OCI-LY1 (cell line): Measurements from ENCODE around the gene LMBR1.
"Not testable (repeated sequence)": the region's sequence is repeated elsewhere in the genome, so short reads cannot be mapped to it uniquely, and the experiment has no call there.

Source experiments
- H2AFZ ChIP-seq: fragments of 200-600 bp; sonication (generic), shearing (Covaris generic); 2 replicates; pipeline ENCODE4 v1.6.0; 2014; ENCODE audit warnings: antibody characterized with exemption, mild to moderate bottlenecking, low read length
- H3F3A ChIP-seq: fragments of 200-600 bp; sonication (generic), shearing (Covaris generic); 2 replicates; pipeline ENCODE4 v1.6.0; 2014; ENCODE audit warnings: mild to moderate bottlenecking, antibody characterized with exemption, low read length, moderate library complexity; ENCODE audit not compliant: insufficient read depth
- H3K27ac ChIP-seq: fragments of 200-600 bp; sonication (generic); 2 replicates; pipeline ENCODE4 v1.5.1; 2014; ENCODE audit warnings: low read length, mixed run types, mild to moderate bottlenecking, low read depth; ENCODE audit not compliant: poor library complexity, severe bottlenecking
- H3K27me3 ChIP-seq: fragments of 200-600 bp; sonication (generic); 2 replicates; pipeline ENCODE4 v1.6.0; 2014; ENCODE audit warnings: antibody characterized with exemption, mild to moderate bottlenecking, low read length, moderate library complexity; ENCODE audit not compliant: insufficient read depth
- H3K36me3 ChIP-seq: fragments of 200-600 bp; sonication (generic); 2 replicates; pipeline ENCODE4 v1.6.1; 2014; ENCODE audit warnings: mild to moderate bottlenecking, antibody characterized with exemption, low read length, moderate library complexity, mixed read lengths; ENCODE audit not compliant: insufficient read depth
- H3K4me1 ChIP-seq: fragments of 200-600 bp; sonication (generic); 2 replicates; pipeline ENCODE4 v1.5.1; 2014; ENCODE audit warnings: mild to moderate bottlenecking, low read length, moderate library complexity; ENCODE audit not compliant: insufficient read depth, severe bottlenecking
- H3K4me2 ChIP-seq: fragments of 200-600 bp; sonication (generic), shearing (Covaris generic); 2 replicates; pipeline ENCODE4 v1.6.1; 2014; ENCODE audit warnings: low read length
- H3K4me3 ChIP-seq: fragments of 200-600 bp; sonication (generic); 2 replicates; pipeline ENCODE4 v1.5.1; 2014; ENCODE audit warnings: low read length, low read depth, mild to moderate bottlenecking, mixed read lengths; ENCODE audit not compliant: poor library complexity, severe bottlenecking
- H3K79me2 ChIP-seq: fragments of 200-600 bp; shearing (Covaris generic); 2 replicates; pipeline ENCODE4 v1.6.1; 2016; ENCODE audit warnings: mixed run types, low read length, mixed read lengths; ENCODE audit not compliant: insufficient read depth
- H3K9ac ChIP-seq: fragments of 200-600 bp; sonication (generic), shearing (Covaris generic); 2 replicates; pipeline ENCODE4 v1.6.1; 2014; ENCODE audit warnings: mild to moderate bottlenecking, low read length, mixed read lengths
- H3K9me2 ChIP-seq: fragments of 200-600 bp; sonication (generic), shearing (Covaris generic); 2 replicates; pipeline ENCODE4 v1.6.1; 2014; ENCODE audit warnings: low read depth, mild to moderate bottlenecking, low read length, mixed read lengths
- H3K9me3 ChIP-seq: fragments of 200-600 bp; shearing (Covaris generic); 2 replicates; pipeline ENCODE4 v1.6.1; 2014; ENCODE audit warnings: low read length, mixed read lengths
- H4K20me1 ChIP-seq: fragments of 200-600 bp; sonication (generic), shearing (Covaris generic); 2 replicates; pipeline ENCODE4 v1.6.0; 2016; ENCODE audit warnings: mild to moderate bottlenecking, low read length; ENCODE audit not compliant: insufficient read depth
- EZH2 ChIP-seq: fragments of 200-600 bp; sonication (generic), shearing (Covaris generic); IDR thresholded peaks from 2 replicates; pipeline ENCODE4 v1.8.0; 2017; ENCODE audit warnings: borderline replicate concordance, mixed run types, mild to moderate bottlenecking, antibody characterized with exemption, low read length, moderate library complexity, mixed read lengths
- TF ChIP-seq, protein P1 (sequence below): fragments of 200-600 bp; sonication (generic), shearing (Covaris generic); IDR thresholded peaks from 2 replicates; pipeline ENCODE4 v1.5.1; 2017; ENCODE audit warnings: mild to moderate bottlenecking, antibody characterized with exemption, low read length, moderate library complexity, mixed read lengths

Gene LMBR1

DNA sequence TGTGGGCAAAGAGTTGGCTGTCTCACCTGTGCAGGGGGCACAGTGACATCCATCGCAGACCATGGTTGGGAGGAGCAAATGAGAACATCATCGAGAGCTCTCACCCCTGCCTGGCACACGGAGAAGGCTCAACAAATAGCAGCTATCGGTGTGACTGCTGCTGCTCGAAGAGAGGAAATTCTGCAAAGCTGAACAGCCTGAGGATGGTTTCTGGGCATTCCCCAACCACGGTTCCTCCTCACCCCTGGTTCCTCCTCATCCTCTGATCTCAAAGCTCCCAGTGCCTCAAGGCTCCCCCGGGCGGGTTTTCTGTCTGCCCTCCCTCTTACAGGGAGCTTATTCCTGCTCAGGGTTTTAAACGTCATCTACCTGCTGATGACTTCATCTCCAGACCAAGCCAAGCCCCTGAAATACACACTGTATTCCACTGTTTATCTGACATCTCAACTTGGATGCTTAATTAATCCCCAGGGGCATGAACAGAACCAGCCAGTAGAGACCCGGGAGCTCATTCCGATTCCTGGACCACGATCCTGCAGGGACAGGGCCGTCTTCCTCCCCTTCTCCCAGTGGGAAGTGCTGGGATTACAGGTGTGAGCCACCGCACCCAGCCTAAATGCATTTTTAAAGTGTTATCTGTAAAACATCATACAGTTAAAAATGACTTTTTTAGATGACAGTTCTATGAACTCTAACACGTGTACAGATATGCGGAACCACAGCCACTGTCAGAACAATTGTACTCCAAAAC is 37.0 kb upstream of the LMBR1 start:
- Histone ChIP-seq H3K79me2 (no peaks in the 10 kb centered on the region), H2AFZ (no peak overlapping the region), H3K27ac (no peak overlapping the region), H3K4me1 (peaks cover 11% of the 10 kb centered on the region), H3K27me3 (no peaks in the 10 kb centered on the region), H3K9ac (no peak overlapping the region), H3K9me3 (no peaks in the 10 kb centered on the region), H3K9me2 (no peaks in the 10 kb centered on the region), H3F3A (no peaks in the 10 kb centered on the region), H4K20me1 (no peaks in the 10 kb centered on the region), H3K4me2 (no peak overlapping the region), H3K4me3 (no peak overlapping the region), H3K36me3 (no peaks in the 10 kb centered on the region)
- TF ChIP-seq EZH2: no peak
- TF ChIP-seq, protein P1, sequence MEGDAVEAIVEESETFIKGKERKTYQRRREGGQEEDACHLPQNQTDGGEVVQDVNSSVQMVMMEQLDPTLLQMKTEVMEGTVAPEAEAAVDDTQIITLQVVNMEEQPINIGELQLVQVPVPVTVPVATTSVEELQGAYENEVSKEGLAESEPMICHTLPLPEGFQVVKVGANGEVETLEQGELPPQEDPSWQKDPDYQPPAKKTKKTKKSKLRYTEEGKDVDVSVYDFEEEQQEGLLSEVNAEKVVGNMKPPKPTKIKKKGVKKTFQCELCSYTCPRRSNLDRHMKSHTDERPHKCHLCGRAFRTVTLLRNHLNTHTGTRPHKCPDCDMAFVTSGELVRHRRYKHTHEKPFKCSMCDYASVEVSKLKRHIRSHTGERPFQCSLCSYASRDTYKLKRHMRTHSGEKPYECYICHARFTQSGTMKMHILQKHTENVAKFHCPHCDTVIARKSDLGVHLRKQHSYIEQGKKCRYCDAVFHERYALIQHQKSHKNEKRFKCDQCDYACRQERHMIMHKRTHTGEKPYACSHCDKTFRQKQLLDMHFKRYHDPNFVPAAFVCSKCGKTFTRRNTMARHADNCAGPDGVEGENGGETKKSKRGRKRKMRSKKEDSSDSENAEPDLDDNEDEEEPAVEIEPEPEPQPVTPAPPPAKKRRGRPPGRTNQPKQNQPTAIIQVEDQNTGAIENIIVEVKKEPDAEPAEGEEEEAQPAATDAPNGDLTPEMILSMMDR: no peak

DNA sequence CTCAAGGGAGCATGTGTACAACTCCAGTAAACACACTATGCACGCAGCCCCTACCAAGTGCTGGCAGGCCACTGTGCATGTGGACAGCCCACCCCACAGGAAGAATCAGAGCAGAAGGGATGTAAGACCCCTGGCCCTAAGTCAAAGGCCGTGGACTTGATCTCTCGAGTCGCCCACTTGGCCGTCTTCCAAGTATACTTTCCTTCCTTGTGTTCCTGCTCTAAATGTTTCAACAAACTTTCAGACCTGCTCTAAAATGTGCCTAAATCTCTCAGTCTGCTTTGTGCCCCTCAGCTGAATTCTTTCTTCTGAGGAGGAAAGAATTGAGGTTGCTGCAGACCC is 35.4 kb upstream of the LMBR1 start:
- H3F3A ChIP-seq: no peaks in the 10 kb centered on the region
- H3K9ac ChIP-seq: no peak overlapping the region
- no peaks in the 10 kb centered on the region for H3K79me2 ChIP-seq
- TF ChIP-seq, protein P1: no peak
- TF ChIP-seq EZH2: no peak
- H2AFZ ChIP-seq: no peak overlapping the region
- peaks cover 13% of the 10 kb centered on the region for H3K4me1 ChIP-seq
- H3K9me3 ChIP-seq: no peaks in the 10 kb centered on the region
- no peak overlapping the region for H3K4me3 ChIP-seq
- H3K27me3 ChIP-seq: no peaks in the 10 kb centered on the region
- no peaks in the 10 kb centered on the region for H3K36me3 ChIP-seq
- no peaks in the 10 kb centered on the region for H3K9me2 ChIP-seq
- H3K27ac ChIP-seq: no peak overlapping the region
- H3K4me2 ChIP-seq: no peak overlapping the region
- H4K20me1 ChIP-seq: no peaks in the 10 kb centered on the region

DNA sequence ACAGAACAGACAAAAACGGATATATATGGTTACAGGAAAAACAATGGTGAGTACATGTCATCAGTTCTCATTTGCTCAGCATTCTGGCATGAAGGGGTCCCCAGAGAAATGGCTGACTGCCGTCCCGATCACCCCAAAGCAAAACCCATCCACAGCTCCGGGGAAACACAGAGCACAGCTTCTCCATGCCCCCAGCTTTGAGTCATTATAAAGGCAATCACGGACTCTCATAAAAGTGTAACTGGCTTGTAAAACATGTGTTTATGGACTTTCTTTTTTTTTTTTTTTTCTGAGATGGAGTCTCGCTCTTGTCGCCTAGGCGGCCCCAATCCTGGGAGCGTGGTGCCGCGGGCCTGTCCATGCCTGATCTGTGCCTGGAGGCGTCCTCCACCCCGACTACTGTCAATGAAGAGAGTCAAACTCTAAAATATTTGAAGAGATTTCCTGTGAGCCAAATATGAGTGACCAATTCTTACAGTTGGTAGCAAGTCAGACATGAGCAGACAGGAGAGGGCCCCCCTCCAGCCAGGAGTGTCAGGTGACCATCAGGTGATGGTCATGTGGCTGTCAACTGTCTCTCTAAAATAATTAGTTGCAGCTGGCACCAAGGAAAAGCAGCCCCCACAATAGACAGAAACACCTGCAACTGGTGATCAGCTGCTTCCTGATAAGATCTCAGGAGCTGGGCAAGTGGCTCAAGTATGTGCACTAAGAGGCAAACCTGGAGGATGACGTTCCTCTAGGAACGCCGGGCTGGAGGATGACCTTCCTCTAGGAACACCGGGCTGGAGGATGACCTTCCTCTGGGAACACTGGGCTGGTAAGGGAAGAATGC is 34.8 kb upstream of the LMBR1 start:
- no peaks in the 10 kb centered on the region for H3K79me2 ChIP-seq
- H3K9me3 ChIP-seq: no peaks in the 10 kb centered on the region
- no peak overlapping the region for H3K4me3 ChIP-seq
- no peak overlapping the region for H3K9ac ChIP-seq
- no peak overlapping the region for H3K4me2 ChIP-seq
- H2AFZ ChIP-seq: no peak overlapping the region
- no peak for TF ChIP-seq EZH2
- TF ChIP-seq, protein P1: no peak
- peaks cover 18% of the 10 kb centered on the region for H3K4me1 ChIP-seq
- no peak overlapping the region for H3K27ac ChIP-seq
- no peaks in the 10 kb centered on the region for H3F3A ChIP-seq
- H3K27me3 ChIP-seq: no peaks in the 10 kb centered on the region
- no peaks in the 10 kb centered on the region for H3K36me3 ChIP-seq
- H4K20me1 ChIP-seq: no peaks in the 10 kb centered on the region
- no peaks in the 10 kb centered on the region for H3K9me2 ChIP-seq

- not testable (repeated sequence) for H3K9me3 ChIP-seq, H3K27me3 ChIP-seq, H3K4me2 ChIP-seq, H3K79me2 ChIP-seq, H2AFZ ChIP-seq, H4K20me1 ChIP-seq, H3K36me3 ChIP-seq, H3K9me2 ChIP-seq, H3F3A ChIP-seq, H3K4me3 ChIP-seq, H3K27ac ChIP-seq, H3K9ac ChIP-seq
- H3K4me1 ChIP-seq: peaks cover 22% of the 10 kb centered on the region
These were observed 32.8 kb upstream of the LMBR1 start for GRCh38 chr7:156925821-156926220.

- H3K79me2 ChIP-seq, H3K4me3 ChIP-seq, H3K9me3 ChIP-seq, H4K20me1 ChIP-seq, H3K27me3 ChIP-seq, H2AFZ ChIP-seq, H3K9ac ChIP-seq, H3F3A ChIP-seq, H3K27ac ChIP-seq, H3K36me3 ChIP-seq, H3K9me2 ChIP-seq, H3K4me2 ChIP-seq: not testable (repeated sequence)
- H3K4me1 ChIP-seq: peaks cover 11% of the 10 kb centered on the region
These were observed 29.3 kb upstream of the LMBR1 start for GRCh38 chr7:156922304-156922703.
